Muscle of leg (tissue), 11 donors: ENCODE data around the gene DPM3. TPM values are rescaled to one million over a fixed set of nuclear protein-coding genes. Genes with fewer than 3 reads are reported as not detected.

Experiments
- DNase-seq: peaks from one replicate; pipeline ENCODE4 v3.0.0; 2013
- H3K27ac ChIP-seq: one replicate; pipeline ENCODE4 v1.5.1; 2013; ENCODE audit warnings: mild to moderate bottlenecking, low read length, control low read depth
- H3K27me3 ChIP-seq: one replicate; pipeline ENCODE4 v1.6.1; 2013; ENCODE audit warnings: low read length; ENCODE audit not compliant: control insufficient read depth, insufficient read depth
- H3K36me3 ChIP-seq: one replicate; pipeline ENCODE4 v1.6.1; 2013; ENCODE audit warnings: low read length; ENCODE audit not compliant: control insufficient read depth, insufficient read depth
- H3K4me1 ChIP-seq: one replicate; pipeline ENCODE4 v1.6.1; 2013; ENCODE audit warnings: low read length; ENCODE audit not compliant: control insufficient read depth, insufficient read depth
- H3K4me3 ChIP-seq: one replicate; pipeline ENCODE4 v1.5.1; 2013; ENCODE audit warnings: low read length, control low read depth
- H3K9me3 ChIP-seq: replicated peaks from 2 replicates; pipeline ENCODE4 v1.6.1; 2013; ENCODE audit warnings: low read depth, low read length; ENCODE audit not compliant: control insufficient read depth
- WGBS: methylation state at CpG from one replicate; pipeline ENCODE4 v1.1.5; 2013; ENCODE audit warnings: missing lambda C conversion rate; ENCODE audit not compliant: insufficient coverage; 5-methylcytosine and 5-hydroxymethylcytosine counted together
- polyA plus RNA-seq, 8 donors: library from polyadenylated mRNA; unstranded; fragments of 120-200 nt; gene quantifications; one replicate each; pipeline versions ENCODE4 v1.2.1 to v1.2.3, GENCODE V29; 2013; ENCODE audit warnings: inconsistent platforms in 1 of 8, low replicate concordance in 1 of 8; ENCODE audit not compliant: insufficient read length in 8 of 8, insufficient read depth in 1 of 8
- total RNA-seq: library from RNA; stranded (reverse); fragments of 120-200 nt; gene quantifications from one replicate; pipeline ENCODE4 v1.2.4, GENCODE V29; 2013

Gene DPM3
- total and polyA plus RNA-seq, 9 donors, result 20.1 to 27.9 (median 23.5) TPM

GRCh38 chr1:155176544-155177071 lies 36.3 kb upstream of the DPM3 start:
- Histone ChIP-seq H3K4me3 (no peak overlapping the region), H3K4me1 (peaks cover 25% of the 10 kb centered on the region), H3K9me3 (no peaks in the 10 kb centered on the region), H3K27ac (no peak overlapping the region), H3K36me3 (peaks cover under 1% of the 10 kb centered on the region), H3K27me3 (peaks cover 19% of the 10 kb centered on the region)
- DNase-seq, result peak; percentile 80
- WGBS, result 97% methylated on average over 5 of the region's 8 CpGs

GRCh38 chr1:155175927-155176371 lies 35.6 kb upstream of the DPM3 start:
- H3K27me3 ChIP-seq, result peaks cover 19% of the 10 kb centered on the region
- DNase-seq, result peak; percentile 18
- no peaks in the 10 kb centered on the region for H3K9me3 ChIP-seq
- no peak overlapping the region for H3K27ac ChIP-seq
- no peak overlapping the region for H3K4me3 ChIP-seq
- 100% methylated on average over 4 of the region's 9 CpGs for WGBS
- peaks cover 25% of the 10 kb centered on the region for H3K4me1 ChIP-seq
- H3K36me3 ChIP-seq, result peaks cover 5% of the 10 kb centered on the region

DNA sequence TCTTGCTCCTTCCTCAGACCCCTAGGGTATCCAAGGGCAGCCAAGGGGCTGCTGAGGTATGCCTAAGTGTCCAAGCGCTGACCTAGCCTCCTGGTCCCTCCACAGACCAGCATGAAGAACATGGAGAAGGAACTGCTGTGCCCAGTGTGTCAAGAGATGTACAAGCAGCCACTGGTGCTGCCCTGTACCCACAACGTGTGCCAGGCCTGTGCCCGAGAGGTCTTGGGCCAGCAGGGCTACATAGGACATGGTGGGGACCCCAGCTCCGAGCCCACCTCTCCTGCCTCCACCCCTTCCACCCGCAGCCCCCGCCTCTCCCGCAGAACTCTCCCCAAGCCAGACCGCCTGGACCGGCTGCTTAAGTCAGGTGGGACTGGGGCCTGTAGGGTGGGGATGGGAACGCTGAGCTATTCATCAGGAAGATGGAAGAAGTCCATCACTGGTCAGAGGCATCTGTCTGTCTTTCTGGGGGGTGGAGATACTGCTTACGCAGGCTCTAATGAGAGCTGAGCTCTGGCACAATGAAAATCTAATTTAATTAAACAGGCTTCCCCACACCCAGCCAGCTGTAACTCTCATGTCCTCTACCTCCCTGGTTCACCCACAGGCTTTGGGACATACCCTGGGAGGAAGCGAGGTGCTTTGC lies 35.1 kb upstream of the DPM3 start:
- H3K27ac ChIP-seq, result no peak overlapping the region

GRCh38 chr1:155174324-155175280 lies 34.3 kb upstream of the DPM3 start:
- Histone ChIP-seq H3K4me1 (peaks cover 25% of the 10 kb centered on the region), H3K9me3 (no peaks in the 10 kb centered on the region), H3K36me3 (peaks cover 18% of the 10 kb centered on the region), H3K4me3 (peak overlapping the region; percentile 4), H3K27ac (no peak overlapping the region), H3K27me3 (peaks cover 19% of the 10 kb centered on the region)
- 3% methylated on average over 23 of the region's 35 CpGs for WGBS
- peak; percentile 31 for DNase-seq

More for the DNA sequence above, 35.1 kb upstream of the DPM3 start:
- Histone ChIP-seq H3K4me1 (peaks cover 25% of the 10 kb centered on the region), H3K4me3 (no peak overlapping the region), H3K36me3 (peaks cover 10% of the 10 kb centered on the region), H3K27me3 (peaks cover 19% of the 10 kb centered on the region), H3K9me3 (no peaks in the 10 kb centered on the region)
- peak; percentile 18 for DNase-seq
- WGBS, result 90% methylated on average over 1 of the region's 12 CpGs

GRCh38 chr1:155173478-155174323 lies 33.4 kb upstream of the DPM3 start, which contains the start of gene TRIM46:
TSS of gene TRIM46 (plus strand) at chr1:155173849. CDS start at chr1:155173967, 118 bp downstream.
- Histone ChIP-seq H3K27me3 (peaks cover 19% of the 10 kb centered on the region), H3K4me1 (peaks cover 25% of the 10 kb centered on the region), H3K9me3 (no peaks in the 10 kb centered on the region), H3K36me3 (peaks cover 27% of the 10 kb centered on the region), H3K4me3 (peak within 1 kb of the TSS; percentile 65), H3K27ac (peak within 1 kb of the TSS; percentile 89)
- peak; percentile 36 for DNase-seq
- WGBS, result under 1% methylated on average over 28 of the region's 38 CpGs

DNA sequence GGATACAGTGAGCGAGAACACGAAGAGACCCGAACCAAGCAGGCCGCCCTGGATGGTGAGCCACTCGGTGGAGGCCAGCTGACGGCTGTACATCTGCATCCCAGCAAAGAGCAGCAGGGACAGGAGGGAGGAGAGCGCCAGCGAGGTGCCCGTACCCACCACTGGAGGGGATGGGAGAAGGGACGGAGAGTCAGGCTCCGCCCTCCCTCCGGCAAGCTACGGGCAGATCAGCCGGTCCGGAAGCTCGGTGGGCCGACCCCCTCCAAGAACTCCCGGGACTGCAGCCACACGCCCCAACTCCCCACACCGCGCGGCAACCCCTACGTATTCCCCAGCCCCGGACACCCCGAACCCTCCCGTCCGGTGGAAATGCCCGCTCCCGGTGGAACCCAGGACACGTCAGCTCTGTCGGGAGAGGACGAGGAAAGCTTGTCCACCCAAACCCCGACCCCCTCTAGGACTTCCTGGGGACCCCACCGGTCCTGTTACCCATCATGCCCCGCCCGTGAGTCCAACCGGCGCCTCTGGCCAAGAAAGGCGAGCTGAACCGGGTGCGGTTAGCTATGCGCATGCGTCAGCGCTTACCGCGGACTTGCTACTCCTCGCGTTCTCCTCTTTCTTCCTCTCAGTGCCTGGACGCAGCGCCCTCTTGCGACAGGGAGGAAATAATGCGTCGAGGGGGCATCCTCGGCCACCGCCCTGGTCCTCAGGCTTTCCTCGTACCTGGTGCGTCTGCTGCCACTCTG lies 32.6 kb upstream of the DPM3 start, which contains the start of gene KRTCAP2:
TSS of gene KRTCAP2 (minus strand) at position 573 of the 746 bp plus-strand sequence. CDS start at position 493, 80 bp downstream.
- Histone ChIP-seq H3K9me3 (no peaks in the 10 kb centered on the region), H3K4me3 (peak within 1 kb of the TSS; percentile 65), H3K4me1 (peaks cover 27% of the 10 kb centered on the region), H3K27me3 (peaks cover 19% of the 10 kb centered on the region), H3K27ac (peak within 1 kb of the TSS; percentile 89), H3K36me3 (peaks cover 28% of the 10 kb centered on the region)
- peak; percentile 98 for DNase-seq
- under 1% methylated on average over 56 of the region's 57 CpGs for WGBS

- Histone ChIP-seq H3K9me3 (no peaks in the 10 kb centered on the region), H3K27ac (peak overlapping the region; percentile 89), H3K27me3 (peaks cover 19% of the 10 kb centered on the region), H3K4me3 (peak overlapping the region; percentile 65), H3K36me3 (peaks cover 28% of the 10 kb centered on the region), H3K4me1 (peaks cover 34% of the 10 kb centered on the region)
- peak; percentile 22 for DNase-seq
- WGBS, result 40% methylated on average over 5 of the region's 8 CpGs
Observed at GRCh38 chr1:155171836-155172731, 31.8 kb upstream of the DPM3 start.

GRCh38 chr1:155170806-155171205 lies 30.5 kb upstream of the DPM3 start:
- DNase-seq, result no peak
- WGBS, result 92% methylated on average over 5 of the region's 7 CpGs
- Histone ChIP-seq H3K4me3 (no peak overlapping the region), H3K4me1 (peaks cover 42% of the 10 kb centered on the region), H3K9me3 (no peaks in the 10 kb centered on the region), H3K27me3 (peaks cover 19% of the 10 kb centered on the region), H3K27ac (no peak overlapping the region), H3K36me3 (peaks cover 28% of the 10 kb centered on the region)
